HG03045 (cell line): ENCODE results near the gene OLFML2B.

Source experiments
- ATAC-seq: cut with Tn5 transposase; IDR thresholded peaks from one replicate; pipeline ENCODE4 v1.9.1; 2021; ENCODE audit warnings: mild to moderate bottlenecking, moderate library complexity; ENCODE audit not compliant: unreplicated experiment

OLFML2B gene

GRCh38 chr1:161949548-161949947 is 74.1 kb downstream of the OLFML2B start:
- ATAC-seq: no peak

- ATAC-seq: no peak
Measured at GRCh38 chr1:161948435-161948834, 75.2 kb downstream of the OLFML2B start.

GRCh38 chr1:161946071-161946987 is 77.3 kb downstream of the OLFML2B start:
- no peak for ATAC-seq

- ATAC-seq: no peak
Measured at GRCh38 chr1:161945306-161946060, 78.2 kb downstream of the OLFML2B start.

GRCh38 chr1:161944381-161944780 is 79.3 kb downstream of the OLFML2B start:
- no peak for ATAC-seq

- ATAC-seq: no peak
Measured at GRCh38 chr1:161943737-161944136, 79.9 kb downstream of the OLFML2B start.

GRCh38 chr1:161941726-161942436 is 81.8 kb downstream of the OLFML2B start:
- no peak for ATAC-seq

- no peak for ATAC-seq
Measured at GRCh38 chr1:161940866-161941591, 82.6 kb downstream of the OLFML2B start.

GRCh38 chr1:161936786-161937185 is 86.9 kb downstream of the OLFML2B start:
- ATAC-seq: no peak

GRCh38 chr1:161935264-161935663 is 88.4 kb downstream of the OLFML2B start:
- no peak for ATAC-seq

- ATAC-seq: no peak
Measured at GRCh38 chr1:161933592-161934588, 89.8 kb downstream of the OLFML2B start.
